ENCODE results near the gene AK1.
A peak's percentile ranks its signal among the peaks of the same experiment; 100 is the strongest.

Gene AK1

GRCh38 chr9:127921557-127922120 lies 44.2 kb upstream of the AK1 start:
- peak; percentile 97 for TF ChIP-seq CTCF (IDR thresholded peaks at IDR 0.05; ENCODE audit: extremely low read depth, insufficient read depth, missing control alignments)
- DNase-seq (ENCODE audit: low spot score), result peak; percentile 89
- in situ Hi-C loops (cut with MboI; ENCODE audit: low pct_unique_long_range_greater_than_20kb, low sequenced_read_pairs, unreplicated experiment), result loop anchor here (25.0 kb wide), 1 partner anchor 334 kb away; no protein-coding TSS in a partner anchor

GRCh38 chr9:127920794-127921193 lies 43.3 kb upstream of the AK1 start:
- TF ChIP-seq CTCF (IDR thresholded peaks at IDR 0.05; ENCODE audit: extremely low read depth, insufficient read depth, missing control alignments), result no peak
- in situ Hi-C loops (cut with MboI; ENCODE audit: low pct_unique_long_range_greater_than_20kb, low sequenced_read_pairs, unreplicated experiment), result loop anchor here (25.0 kb wide), 1 partner anchor 333 kb away; no protein-coding TSS in a partner anchor
- no peak for DNase-seq (ENCODE audit: low spot score)

- DNase-seq (ENCODE audit: low spot score), result no peak
- in situ Hi-C loops (cut with MboI; ENCODE audit: low pct_unique_long_range_greater_than_20kb, low sequenced_read_pairs, unreplicated experiment), result loop anchor here (10.0 to 25.0 kb wide), 2 partner anchors 135 to 332 kb away; partner anchors contain the start of gene CDK9
- no peak for TF ChIP-seq CTCF (IDR thresholded peaks at IDR 0.05; ENCODE audit: extremely low read depth, insufficient read depth, missing control alignments)
These were observed 41.9 kb upstream of the AK1 start for GRCh38 chr9:127919253-127919815.

GRCh38 chr9:127918183-127919107 lies 41.0 kb upstream of the AK1 start:
- no peak for DNase-seq (ENCODE audit: low spot score)
- in situ Hi-C loops (cut with MboI; ENCODE audit: low pct_unique_long_range_greater_than_20kb, low sequenced_read_pairs, unreplicated experiment), result loop anchor here (10.0 to 25.0 kb wide), 2 partner anchors 134 to 331 kb away; partner anchors contain the start of gene CDK9
- TF ChIP-seq CTCF (IDR thresholded peaks at IDR 0.05; ENCODE audit: extremely low read depth, insufficient read depth, missing control alignments), result peak; percentile 47

GRCh38 chr9:127917603-127918002 lies 40.1 kb upstream of the AK1 start:
- no peak for TF ChIP-seq CTCF (IDR thresholded peaks at IDR 0.05; ENCODE audit: extremely low read depth, insufficient read depth, missing control alignments)
- in situ Hi-C loops (cut with MboI; ENCODE audit: low pct_unique_long_range_greater_than_20kb, low sequenced_read_pairs, unreplicated experiment), result loop anchor here (10.0 to 25.0 kb wide), 2 partner anchors 133 to 330 kb away; partner anchors contain the start of gene CDK9
- DNase-seq (ENCODE audit: low spot score), result no peak
